Cardiac ventricle fibroblast (primary cell): ENCODE results near the gene IPO9. TPM values are rescaled to one million over a fixed set of nuclear protein-coding genes. Genes with fewer than 3 reads are reported as not detected.

Experiments
- total RNA-seq: library from RNA; depleted of rRNA; stranded (reverse); fragments of >200 nt; gene quantifications from 2 replicates; pipeline ENCODE4 v1.2.3, GENCODE V29; 2015

Gene IPO9
- total RNA-seq = 10.7 and 11.3 TPM in 2 replicates

GRCh38 chr1:201828820-201829774, at the start of gene IPO9:
TSS of gene IPO9 (plus strand) at chr1:201829157. CDS start at chr1:201829210, 53 bp downstream.

GRCh38 chr1:201888282-201889089, 59.5 kb downstream of the IPO9 start, which contains the start of gene SHISA4:
TSS of gene SHISA4 (plus strand) at chr1:201888898. CDS start at chr1:201888995, 97 bp downstream.

Other genes starting within 250 kb of the IPO9 start
- gene SHISA4, start 59.7 kb downstream of the IPO9 start, total RNA-seq = 24.9 and 28.2 TPM in 2 replicates
- 5.3 and 5.7 TPM in 2 replicates for gene LMOD1, start 117.4 kb downstream of the IPO9 start, total RNA-seq
- 21.1 and 28.0 TPM in 2 replicates for gene TIMM17A, start 126.3 kb downstream of the IPO9 start, total RNA-seq
- gene RNPEP, start 153.5 kb downstream of the IPO9 start, total RNA-seq = 62.3 and 64.2 TPM in 2 replicates
- not detected in 2 replicates for gene ELF3, start 181.4 kb downstream of the IPO9 start, total RNA-seq